GM18867 (cell line): ENCODE results near the gene AHNAK2.

Experiments used
- ATAC-seq: cut with Tn5 transposase; IDR thresholded peaks from one replicate; pipeline ENCODE4 v1.9.1; 2021; ENCODE audit warnings: mild to moderate bottlenecking, moderate library complexity; ENCODE audit not compliant: unreplicated experiment

AHNAK2 gene

DNA sequence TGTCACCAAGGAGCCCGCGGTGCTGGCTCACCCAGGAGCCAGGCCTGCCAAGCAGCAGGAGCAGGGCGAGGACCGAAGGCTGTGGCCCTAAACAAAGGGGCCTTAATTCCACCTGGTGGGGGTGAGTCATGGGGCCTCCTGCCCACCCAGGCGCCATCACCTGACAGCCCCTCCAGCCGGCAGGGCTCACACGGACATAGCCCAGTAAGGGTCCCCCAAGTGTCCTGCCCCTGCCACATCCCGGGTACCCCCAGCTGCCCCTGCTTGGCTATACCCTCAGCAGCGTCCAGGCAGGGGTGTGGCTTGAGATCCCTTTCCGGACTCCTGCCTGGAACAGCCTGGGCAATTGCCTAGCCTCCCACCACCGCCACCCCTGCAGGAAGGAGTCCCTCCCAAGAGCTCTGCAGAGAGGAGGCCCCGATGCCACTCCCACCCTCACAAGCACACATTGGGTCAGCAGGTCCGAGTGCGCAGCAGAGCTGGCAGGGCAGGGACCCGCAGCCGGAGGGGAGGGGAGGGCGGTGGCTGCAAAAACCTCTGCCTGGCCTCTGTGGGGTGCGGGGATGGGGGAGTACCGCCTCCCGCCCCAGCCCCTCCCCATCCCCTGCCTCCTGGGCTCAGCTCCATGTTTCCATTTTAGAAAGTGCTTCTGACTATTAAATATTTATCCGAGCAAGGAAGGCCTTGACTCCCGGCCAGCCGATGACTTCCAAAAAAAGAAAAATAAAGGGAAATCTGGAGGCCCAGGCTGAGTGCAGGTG lies 4.6 kb downstream of the AHNAK2 start:
- ATAC-seq = no peak

DNA sequence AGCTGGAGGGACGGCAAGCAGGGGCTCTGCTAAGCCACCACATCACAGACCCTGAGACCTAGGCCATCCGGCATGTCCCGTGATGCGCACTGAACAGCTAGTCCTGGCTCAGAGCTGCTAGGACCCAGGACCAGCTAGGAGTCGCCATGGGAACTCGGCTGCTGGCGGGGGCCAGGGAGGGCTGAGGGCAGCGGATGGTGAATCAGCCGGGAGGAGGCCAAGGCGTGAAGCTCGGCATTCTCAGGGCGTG lies 5.1 kb downstream of the AHNAK2 start:
- ATAC-seq = no peak

DNA sequence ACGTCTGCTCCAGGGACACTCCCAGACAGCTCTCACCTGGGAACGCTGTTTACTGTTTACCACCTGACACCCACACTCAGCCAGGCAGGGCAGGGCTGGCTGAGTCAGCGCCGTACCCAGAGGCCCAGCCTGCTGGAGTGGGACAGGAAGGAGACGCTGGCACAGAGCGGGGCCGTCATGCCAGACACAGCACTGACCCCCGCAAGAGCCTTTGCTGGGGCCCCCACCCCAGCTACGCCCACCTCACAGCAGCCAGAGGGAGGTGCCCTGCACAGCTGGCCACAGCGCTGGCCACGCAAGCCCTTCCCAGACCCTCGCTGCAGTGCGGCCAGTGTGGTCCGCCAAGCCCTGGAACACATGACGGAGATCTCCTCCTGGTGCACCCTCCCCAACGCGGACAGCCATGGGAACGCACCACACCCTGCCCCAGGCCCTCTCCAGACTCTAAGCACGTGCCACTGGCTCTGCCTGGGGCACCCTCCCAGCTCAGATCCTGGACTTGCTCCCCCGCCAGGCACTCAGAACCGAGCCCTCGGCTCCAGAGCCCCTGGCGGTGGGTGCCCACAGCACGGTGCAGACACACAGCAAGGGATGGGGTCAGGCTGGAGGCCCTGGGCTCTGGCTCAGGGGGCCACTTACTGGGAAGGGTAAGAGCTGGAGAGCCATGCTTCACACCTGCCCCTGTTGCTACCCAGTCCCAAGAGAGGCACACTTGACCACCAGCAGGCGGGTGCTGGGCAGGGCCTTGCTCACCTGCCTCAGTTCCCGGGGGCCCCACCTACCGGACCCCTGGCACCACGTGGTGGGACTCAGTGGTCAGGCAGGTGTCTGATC lies 5.7 kb downstream of the AHNAK2 start:
- ATAC-seq = no peak

DNA sequence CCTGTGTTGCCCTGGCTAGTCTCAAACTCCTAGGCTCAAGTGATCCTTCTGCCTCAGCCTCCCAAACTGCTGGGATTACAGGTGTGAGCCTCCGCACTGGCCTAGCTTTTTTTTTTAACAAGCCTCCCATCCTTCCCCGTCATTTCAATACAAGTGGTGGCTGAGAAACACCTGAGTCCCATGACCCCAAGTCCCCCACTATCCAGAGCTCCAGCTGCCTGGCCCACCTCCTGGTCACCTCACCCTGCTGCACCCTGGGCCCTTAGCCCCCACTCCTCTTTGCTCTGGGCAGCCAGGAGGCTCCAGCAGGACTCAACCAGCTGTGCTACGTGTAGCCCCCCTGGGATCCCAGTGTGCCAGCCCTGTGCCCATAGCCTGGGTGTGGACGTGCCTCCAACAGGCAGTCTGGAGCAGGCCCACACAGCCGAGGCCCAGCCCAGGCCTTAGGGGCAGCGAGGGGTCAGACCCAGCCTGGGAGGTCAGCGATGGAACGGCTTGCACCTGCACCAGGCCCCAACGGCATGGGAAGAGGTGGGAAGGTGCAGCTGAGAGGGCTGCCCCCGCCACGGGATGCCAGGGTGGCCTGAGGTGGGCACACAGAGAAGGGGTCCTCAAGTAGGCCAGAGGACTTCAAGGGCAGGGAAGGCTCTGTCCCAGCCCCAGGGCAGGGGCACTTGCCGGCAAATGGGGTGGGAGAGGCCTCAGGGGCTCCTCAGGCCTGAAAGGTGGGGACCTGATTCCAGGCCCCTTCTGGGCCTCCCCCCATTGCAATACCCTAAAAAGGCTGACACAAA lies 6.5 kb downstream of the AHNAK2 start:
- no peak for ATAC-seq

DNA sequence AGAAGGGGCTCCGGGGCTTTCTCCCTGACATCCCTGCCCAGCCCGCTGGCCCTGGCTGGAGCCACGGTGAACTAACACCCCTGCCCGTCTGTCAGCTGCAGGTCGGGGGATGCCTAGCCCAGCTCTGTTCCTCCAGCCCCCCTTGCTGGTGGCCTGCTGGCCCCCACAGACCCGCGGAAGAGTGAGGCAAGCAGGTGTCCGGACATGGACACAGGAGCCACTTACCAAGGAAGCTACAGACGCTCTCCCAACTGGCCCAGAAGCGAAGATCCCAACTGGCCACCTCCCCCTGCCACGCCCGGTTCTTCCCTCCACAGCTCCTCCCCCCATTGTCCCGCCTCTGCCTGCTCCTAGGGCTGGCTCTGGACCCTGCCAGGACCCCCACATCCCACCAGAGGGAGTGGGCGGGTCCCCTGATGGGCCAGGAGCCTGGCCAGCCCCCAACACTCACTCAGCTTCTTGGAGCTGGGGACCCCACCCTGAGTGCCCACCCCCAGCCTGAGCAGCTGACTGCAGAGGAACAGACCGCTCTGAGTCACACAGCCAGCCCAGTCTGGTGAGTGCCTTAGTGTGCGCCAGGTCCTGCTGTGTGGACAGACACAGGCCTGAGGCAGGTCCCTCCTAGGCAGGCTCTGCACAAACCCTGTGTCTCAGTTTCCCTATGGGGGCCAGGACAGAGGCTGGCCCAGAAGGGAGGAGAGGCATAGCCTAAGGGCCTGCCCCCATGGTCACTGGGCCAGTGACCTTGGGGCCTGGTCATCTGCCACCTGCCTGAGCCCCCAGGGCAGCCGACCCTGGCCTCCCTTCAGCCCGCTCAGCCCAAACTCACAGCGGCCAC lies 7.7 kb downstream of the AHNAK2 start:
- ATAC-seq = no peak

DNA sequence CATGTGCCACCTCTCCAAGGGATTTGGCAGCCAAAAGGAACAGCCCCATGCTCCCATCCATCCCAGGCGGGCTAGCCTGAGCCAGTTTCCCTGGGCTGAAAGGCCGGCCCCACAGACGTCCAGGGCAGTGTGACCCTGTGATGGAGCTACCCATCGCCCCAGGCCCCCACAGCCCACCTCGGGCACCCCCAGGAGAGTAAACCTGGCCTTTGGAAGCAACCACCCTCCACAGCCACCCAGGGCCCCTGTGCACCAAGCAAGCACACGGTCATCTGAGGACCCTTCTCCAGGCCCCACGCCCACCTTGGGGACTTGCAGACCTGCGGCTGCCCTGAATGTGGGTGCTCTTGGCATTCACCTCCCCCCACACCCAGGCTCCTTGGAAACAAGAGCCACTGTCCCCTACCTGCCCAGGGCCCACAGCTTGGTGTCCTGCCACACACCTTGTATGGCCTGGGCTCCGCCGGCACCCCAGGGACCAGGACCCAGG lies 8.4 kb downstream of the AHNAK2 start:
- no peak for ATAC-seq

DNA sequence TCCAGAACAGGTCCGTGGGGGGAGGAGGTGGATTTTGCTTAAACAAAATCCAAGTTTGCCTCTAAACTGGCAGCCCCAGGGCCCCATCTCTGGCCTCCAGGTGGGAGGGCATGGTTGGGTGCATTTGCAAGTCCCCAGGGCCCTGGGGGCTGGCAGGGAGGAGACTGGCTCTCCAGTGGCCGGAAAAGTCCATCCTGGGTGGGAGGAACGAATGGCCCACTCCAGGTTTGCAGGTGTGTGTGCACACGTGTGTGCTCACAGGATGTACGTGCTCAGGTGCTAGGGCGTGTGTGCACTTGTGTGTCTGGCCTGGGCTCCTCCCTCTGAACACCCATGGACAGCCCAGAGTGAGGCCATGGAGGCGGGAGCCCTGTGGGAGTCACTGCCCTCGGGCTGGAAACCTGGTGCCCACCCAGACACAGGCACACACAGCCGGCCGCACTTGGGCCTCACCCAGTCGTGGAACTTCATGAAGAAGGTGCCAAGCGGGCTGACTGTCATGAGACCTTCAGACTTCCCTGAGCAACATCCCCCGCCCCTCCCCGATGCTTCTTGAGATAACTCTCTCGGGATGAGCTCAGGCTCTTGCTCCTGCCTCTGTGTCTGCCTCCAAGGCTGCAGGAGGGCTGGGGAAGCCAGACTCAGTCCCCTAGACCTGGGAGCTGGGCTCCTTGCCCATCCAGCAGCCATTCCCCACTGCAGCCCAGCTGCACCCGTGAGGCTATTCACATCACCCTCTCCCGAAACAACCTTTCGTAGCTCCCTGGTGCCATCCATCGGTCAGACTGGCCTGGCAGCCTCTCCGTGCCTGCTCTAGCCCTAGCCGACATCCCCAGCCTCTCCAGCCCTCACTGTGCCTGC lies 9.4 kb downstream of the AHNAK2 start:
- no peak for ATAC-seq

DNA sequence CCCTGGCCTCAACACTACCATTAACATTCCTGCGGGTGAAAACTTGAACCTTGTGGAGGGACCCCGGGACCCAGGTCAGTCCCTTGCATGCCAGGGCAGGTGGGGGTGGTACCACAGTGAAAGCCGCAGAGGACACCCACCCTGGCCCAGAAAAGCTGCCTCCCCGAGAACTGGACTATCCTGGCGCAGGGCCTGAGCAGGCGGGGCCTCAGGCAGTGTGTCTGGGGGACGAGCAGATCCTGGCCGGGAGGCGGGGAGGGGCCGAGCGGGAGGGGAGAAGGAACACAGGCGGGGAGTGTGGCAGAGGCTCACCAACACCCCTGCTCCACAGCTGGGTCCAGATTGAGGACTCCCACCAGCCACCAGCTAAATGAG lies 10.0 kb downstream of the AHNAK2 start:
- no peak for ATAC-seq

DNA sequence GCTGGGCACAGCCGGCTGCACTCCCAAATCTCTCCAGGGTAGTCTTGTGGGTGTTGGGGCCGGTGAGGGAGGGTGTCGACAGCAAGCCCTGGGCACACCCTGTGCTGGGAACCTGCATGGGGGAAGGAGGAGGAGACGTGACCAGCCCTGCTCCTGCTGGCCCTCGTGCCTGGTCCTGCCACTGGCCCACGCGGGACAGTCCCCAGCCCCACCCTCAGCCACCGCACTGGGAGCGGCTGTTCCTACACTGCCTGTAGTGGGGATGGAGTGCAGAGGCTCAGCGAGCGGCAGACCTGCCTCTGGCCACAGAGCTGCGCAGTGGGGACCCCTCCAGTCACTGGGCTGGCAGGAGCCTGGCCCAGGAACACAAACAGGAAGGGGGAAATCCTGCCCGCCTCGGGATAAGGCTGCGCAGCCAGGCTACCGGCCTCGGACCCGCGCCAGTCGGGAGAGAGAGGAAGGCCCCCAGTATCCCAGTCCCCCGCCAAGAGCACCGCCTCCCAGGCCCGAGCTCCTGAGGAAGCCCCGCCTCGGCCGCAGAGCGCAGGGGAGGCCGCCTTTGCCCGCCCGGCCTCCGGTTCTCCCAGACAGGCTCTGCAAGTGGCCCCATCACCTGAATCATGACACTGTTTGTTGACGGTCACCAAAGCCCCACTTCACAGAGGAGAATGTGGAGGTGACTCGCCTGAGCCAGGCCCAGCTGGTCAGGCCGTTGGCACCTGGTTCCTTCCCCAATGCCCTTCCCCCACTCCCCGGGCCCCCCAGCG lies 10.6 kb downstream of the AHNAK2 start:
- ATAC-seq = no peak

DNA sequence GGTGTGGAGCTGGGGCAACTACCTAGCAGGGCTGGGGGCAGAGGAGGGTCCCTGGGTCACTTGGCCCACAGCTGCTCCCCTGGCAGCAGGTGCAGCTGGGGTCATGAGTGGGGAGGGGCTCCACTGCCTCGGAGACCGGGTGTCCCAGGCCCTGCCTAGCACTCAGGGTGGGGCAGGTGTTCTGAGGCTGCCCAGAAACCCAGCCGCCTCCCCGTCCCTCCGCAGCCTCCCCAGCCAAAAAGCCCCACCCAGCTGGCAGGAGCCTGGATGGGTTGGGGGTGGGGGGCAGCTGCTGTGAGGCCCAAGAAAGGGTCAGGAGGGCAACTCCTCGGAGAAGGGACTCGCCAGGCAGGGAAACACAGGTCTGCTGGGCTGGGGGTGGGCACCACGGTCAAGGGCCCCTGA lies 11.2 kb downstream of the AHNAK2 start:
- ATAC-seq = no peak

DNA sequence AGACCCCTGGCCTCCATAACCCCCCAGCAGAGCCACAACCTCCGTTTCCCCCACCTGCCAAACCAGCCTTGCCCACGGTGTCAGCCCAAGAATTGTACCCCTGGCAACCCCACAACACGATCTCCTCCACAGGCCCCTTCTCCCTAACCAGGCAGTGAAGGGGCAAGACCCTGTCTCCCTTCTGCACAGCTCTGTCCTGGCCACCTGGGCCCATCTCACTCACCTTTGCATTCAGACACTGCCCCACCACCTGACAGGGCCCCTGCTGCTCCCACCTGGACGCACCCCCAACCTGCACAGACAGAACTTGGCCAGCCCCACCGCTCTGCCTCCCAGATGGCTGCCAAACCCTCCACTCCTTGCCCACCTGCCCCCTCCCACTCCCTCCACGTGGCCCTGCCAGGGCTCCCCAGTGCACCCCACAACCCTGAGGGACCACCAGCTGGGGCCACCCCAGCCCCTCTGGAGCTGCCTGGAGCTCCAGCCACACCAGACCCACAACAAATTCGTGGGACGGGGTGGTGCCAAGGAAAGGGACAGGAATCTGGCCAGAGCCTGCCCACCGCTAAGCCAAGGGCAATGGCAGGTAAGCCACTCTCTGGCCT lies 11.8 kb downstream of the AHNAK2 start:
- no peak for ATAC-seq

DNA sequence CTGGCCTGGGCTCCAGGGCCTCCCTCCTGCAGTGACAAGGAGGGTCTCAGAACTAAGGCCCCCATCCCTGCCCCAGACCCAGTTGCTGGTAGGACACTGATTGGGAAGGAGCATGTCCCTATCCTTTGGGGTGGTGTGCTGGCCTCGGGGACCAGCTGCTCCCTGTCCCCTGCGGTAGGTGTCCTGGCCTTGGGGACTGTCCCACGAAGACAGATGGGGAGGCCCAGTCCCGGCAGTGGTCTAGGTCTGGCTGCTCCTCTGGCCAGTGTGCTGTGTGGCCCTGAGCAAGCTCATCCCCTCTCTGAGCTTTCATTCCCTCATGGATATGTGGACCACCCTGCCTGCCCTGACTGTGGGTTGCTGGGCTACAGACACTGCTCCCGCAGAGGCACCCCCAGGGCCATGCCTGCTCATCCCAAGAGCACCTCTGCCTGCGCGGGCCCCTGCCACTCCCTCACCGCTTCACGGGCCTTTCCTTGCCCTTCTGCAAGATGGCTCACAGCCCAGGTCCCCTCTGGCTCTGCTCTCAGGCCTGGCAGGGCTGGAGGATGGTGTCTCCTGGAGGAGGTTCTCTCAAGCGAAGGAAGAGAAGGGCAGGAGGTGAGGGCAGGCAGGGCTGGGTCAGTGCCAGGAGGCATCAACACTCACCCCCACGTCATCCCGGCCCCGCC lies 12.5 kb downstream of the AHNAK2 start:
- no peak for ATAC-seq

DNA sequence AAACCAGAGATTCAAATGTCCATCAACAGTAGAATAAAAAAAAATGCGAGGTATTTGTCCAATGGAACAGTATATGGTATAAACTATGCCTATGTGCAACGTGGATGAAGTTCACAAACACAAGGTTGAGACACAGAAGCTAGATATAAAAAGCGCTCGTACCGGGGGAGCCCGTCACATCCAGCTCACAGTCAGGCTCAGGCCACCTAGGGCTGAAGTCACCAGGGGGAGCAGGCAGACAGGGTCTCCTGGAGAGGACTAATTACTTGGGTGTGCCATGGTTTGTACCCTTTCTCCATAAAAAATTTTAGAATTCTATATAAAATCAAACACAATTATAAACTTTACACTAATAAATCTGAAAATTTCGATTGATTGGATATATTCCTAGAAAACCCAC lies 13.6 kb downstream of the AHNAK2 start:
- ATAC-seq = no peak

DNA sequence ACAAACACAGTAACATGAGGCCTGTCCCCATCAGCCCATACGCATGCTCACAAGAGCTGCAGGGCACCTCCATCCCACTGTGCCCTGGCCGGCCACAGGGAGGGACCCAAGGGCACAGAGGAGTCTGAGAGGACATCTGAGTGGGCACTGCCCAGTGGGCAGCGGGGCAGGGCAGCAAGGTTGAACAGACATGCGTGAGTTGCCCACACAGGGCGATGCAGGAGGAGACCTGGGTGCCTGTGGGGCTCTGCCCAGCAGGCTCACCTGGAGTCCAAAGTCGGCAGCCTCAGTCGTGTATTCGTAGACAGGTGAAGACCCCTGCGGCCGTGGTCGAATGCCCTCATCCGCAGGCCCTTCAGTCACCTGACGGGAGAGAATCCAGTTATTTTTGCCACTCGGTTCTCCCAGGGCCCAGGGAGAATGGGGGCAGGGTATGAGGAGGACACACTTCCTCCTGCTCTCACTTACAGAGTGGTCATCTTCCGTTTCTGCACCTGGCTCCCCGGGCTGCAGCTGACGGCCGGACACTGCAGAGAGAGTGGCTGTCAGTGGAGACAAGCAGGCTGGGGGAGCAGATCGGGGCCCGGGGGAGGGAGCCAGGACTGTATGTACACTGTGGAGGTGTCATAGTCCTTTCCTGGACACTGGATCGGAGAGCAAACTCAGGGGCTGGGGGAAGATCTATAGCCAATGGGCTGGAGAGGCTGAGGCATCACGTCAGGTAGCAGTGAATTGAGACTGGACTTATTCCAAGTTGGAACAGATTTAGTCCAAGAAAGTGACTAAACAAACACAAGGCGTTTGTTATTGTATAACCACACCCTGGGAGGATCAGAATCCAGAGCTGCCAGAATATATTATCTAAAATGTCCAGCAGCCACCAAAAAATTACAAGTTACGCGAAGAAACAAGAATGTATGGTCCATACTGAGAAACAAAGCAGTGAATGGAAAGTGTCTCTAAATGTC lies 20.7 kb downstream of the AHNAK2 start:
- ATAC-seq = no peak

DNA sequence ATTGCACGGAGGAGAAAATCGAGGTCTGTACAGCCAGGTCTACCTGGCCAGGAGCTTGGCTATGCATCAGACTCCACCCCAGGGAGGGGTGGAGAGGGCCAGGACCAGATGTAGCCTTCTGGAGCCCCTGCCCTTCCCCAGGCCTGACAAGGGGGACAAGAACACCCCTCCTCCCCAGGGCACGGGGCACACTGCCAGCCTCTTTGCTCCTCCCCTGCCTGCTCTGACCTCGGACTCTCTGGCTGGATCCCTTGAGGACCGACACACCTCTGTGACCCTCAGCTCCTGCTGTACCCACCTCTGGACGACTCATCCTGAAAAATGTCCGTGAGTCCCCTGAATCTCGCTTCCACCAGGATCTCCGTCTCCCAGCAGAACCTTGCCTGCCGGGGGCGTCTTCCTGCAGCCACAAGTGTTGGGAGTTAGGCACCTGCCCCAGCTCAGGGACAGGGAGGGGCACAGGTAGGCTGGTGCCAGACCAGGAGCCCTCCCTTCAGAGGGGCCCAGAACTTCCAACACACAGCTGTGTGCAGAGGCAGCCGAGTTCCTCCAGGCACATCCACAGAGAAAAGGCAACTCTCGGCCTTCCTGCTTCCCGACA lies 21.8 kb downstream of the AHNAK2 start:
- no peak for ATAC-seq

DNA sequence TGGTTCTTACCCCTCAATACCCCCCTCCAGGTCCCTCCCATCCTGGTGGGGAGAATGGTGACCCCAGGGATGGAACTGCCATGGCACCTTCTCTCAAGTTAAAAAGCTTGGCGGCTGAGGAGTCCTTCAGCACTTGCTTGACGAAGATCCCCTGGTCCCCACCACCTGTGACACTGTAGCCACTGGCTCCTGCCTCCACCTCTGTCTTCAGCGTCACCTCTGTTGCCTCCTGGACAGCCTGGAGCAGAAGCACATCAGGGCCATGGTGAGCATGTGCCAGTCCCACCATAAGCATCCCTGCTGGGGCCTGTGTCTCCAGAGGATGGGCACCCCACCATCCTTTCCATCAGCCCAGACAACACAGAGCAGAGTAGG lies 22.8 kb downstream of the AHNAK2 start:
- no peak for ATAC-seq
